ENCODE measurements around the gene DNASE1L3.
"Not testable (repeated sequence)": the region's sequence is repeated elsewhere in the genome, so short reads cannot be mapped to it uniquely, and the experiment has no call there.

Gene DNASE1L3

GRCh38 chr3:58206406-58207011 is 4.3 kb downstream of the DNASE1L3 start:
- TF ChIP-seq YY1 (IDR thresholded peaks at IDR 0.05; ENCODE audit: insufficient read depth, insufficient read length): no peak
- no peak for TF ChIP-seq SUZ12 (IDR thresholded peaks at IDR 0.05; ENCODE audit: extremely low read depth, insufficient read depth, insufficient read length)
- TF ChIP-seq ZNF274 (IDR thresholded peaks at IDR 0.05; ENCODE audit: low read depth, low read length): no peak

GRCh38 chr3:58205981-58206380 is 4.8 kb downstream of the DNASE1L3 start:
- Histone ChIP-seq H3K9me3 (ENCODE audit: insufficient read depth, low read length) (peaks cover 7% of the 10 kb centered on the region; the same call in 1 of the 2 replicates), H3K9ac (ENCODE audit: insufficient read length, low read depth) (no peak overlapping the region), H3K4me1 (ENCODE audit: insufficient read depth, insufficient read length) (no peaks in the 10 kb centered on the region), H3K4me3 (ENCODE audit: insufficient read length, low read depth) (no peak overlapping the region), H3K27me3 (ENCODE audit: insufficient read depth, insufficient read length) (no peaks in the 10 kb centered on the region), H3K36me3 (ENCODE audit: insufficient read depth, insufficient read length, low read length) (no peaks in the 10 kb centered on the region)
- no peak for DNase-seq (ENCODE audit: low read depth, low spot score)
- no peak for TF ChIP-seq YY1 (IDR thresholded peaks at IDR 0.05; ENCODE audit: insufficient read depth, insufficient read length)
- no peak for TF ChIP-seq ZNF274 (IDR thresholded peaks at IDR 0.05; ENCODE audit: low read depth, low read length)
- no peak for TF ChIP-seq SUZ12 (IDR thresholded peaks at IDR 0.05; ENCODE audit: extremely low read depth, insufficient read depth, insufficient read length)

More at GRCh38 chr3:58206406-58207011, 4.3 kb downstream of the DNASE1L3 start:
- H3K4me3 ChIP-seq (ENCODE audit: insufficient read length, low read depth): no peak overlapping the region
- H3K27me3 ChIP-seq (ENCODE audit: insufficient read depth, insufficient read length): no peaks in the 10 kb centered on the region
- H3K36me3 ChIP-seq (ENCODE audit: insufficient read depth, insufficient read length, low read length): no peaks in the 10 kb centered on the region
- no peak overlapping the region for H3K9ac ChIP-seq (ENCODE audit: insufficient read length, low read depth)
- H3K4me1 ChIP-seq (ENCODE audit: insufficient read depth, insufficient read length): no peaks in the 10 kb centered on the region
- H3K9me3 ChIP-seq (ENCODE audit: insufficient read depth, low read length): peaks cover 4% of the 10 kb centered on the region; the same call in 1 of the 2 replicates
- DNase-seq (ENCODE audit: low read depth, low spot score): no peak

GRCh38 chr3:58204720-58205119 is 6.1 kb downstream of the DNASE1L3 start:
- Histone ChIP-seq H3K9ac (ENCODE audit: insufficient read length, low read depth) (no peak overlapping the region), H3K9me3 (ENCODE audit: insufficient read depth, low read length) (peaks cover 11% of the 10 kb centered on the region; the same call in 1 of the 2 replicates), H3K27me3 (ENCODE audit: insufficient read depth, insufficient read length) (no peaks in the 10 kb centered on the region), H3K4me1 (ENCODE audit: insufficient read depth, insufficient read length) (peaks cover 3% of the 10 kb centered on the region), H3K4me3 (ENCODE audit: insufficient read length, low read depth) (no peak overlapping the region), H3K36me3 (ENCODE audit: insufficient read depth, insufficient read length, low read length) (no peaks in the 10 kb centered on the region)
- TF ChIP-seq YY1 (IDR thresholded peaks at IDR 0.05; ENCODE audit: insufficient read depth, insufficient read length): no peak
- no peak for TF ChIP-seq ZNF274 (IDR thresholded peaks at IDR 0.05; ENCODE audit: low read depth, low read length)
- TF ChIP-seq SUZ12 (IDR thresholded peaks at IDR 0.05; ENCODE audit: extremely low read depth, insufficient read depth, insufficient read length): no peak
- DNase-seq (ENCODE audit: low read depth, low spot score): no peak

GRCh38 chr3:58203541-58203940 is 7.2 kb downstream of the DNASE1L3 start:
- H3K4me1 ChIP-seq (ENCODE audit: insufficient read depth, insufficient read length): peaks cover 3% of the 10 kb centered on the region
- no peak overlapping the region for H3K9ac ChIP-seq (ENCODE audit: insufficient read length, low read depth)
- no peak overlapping the region for H3K4me3 ChIP-seq (ENCODE audit: insufficient read length, low read depth)
- peaks cover 11% of the 10 kb centered on the region; the same call in 1 of the 2 replicates for H3K9me3 ChIP-seq (ENCODE audit: insufficient read depth, low read length)
- no peak for DNase-seq (ENCODE audit: low read depth, low spot score)
- no peaks in the 10 kb centered on the region for H3K36me3 ChIP-seq (ENCODE audit: insufficient read depth, insufficient read length, low read length)
- no peaks in the 10 kb centered on the region for H3K27me3 ChIP-seq (ENCODE audit: insufficient read depth, insufficient read length)
- TF ChIP-seq ZNF274 (IDR thresholded peaks at IDR 0.05; ENCODE audit: low read depth, low read length) (no peak), YY1 (IDR thresholded peaks at IDR 0.05; ENCODE audit: insufficient read depth, insufficient read length) (no peak), SUZ12 (IDR thresholded peaks at IDR 0.05; ENCODE audit: extremely low read depth, insufficient read depth, insufficient read length) (no peak)

GRCh38 chr3:58202917-58203360 is 7.8 kb downstream of the DNASE1L3 start:
- Histone ChIP-seq H3K27me3 (ENCODE audit: insufficient read depth, insufficient read length) (no peaks in the 10 kb centered on the region), H3K4me1 (ENCODE audit: insufficient read depth, insufficient read length) (peaks cover 3% of the 10 kb centered on the region), H3K9me3 (ENCODE audit: insufficient read depth, low read length) (peaks cover 11% of the 10 kb centered on the region; the same call in 1 of the 2 replicates), H3K36me3 (ENCODE audit: insufficient read depth, insufficient read length, low read length) (no peaks in the 10 kb centered on the region), H3K4me3 (ENCODE audit: insufficient read length, low read depth) (no peak overlapping the region), H3K9ac (ENCODE audit: insufficient read length, low read depth) (no peak overlapping the region)
- DNase-seq (ENCODE audit: low read depth, low spot score): no peak
- TF ChIP-seq YY1 (IDR thresholded peaks at IDR 0.05; ENCODE audit: insufficient read depth, insufficient read length) (no peak), ZNF274 (IDR thresholded peaks at IDR 0.05; ENCODE audit: low read depth, low read length) (no peak), SUZ12 (IDR thresholded peaks at IDR 0.05; ENCODE audit: extremely low read depth, insufficient read depth, insufficient read length) (no peak)

- not testable (repeated sequence) for H3K4me1 ChIP-seq (ENCODE audit: insufficient read depth, insufficient read length); H3K4me3 ChIP-seq (ENCODE audit: insufficient read length, low read depth); H3K27me3 ChIP-seq (ENCODE audit: insufficient read depth, insufficient read length); H3K36me3 ChIP-seq (ENCODE audit: insufficient read depth, insufficient read length, low read length); DNase-seq (ENCODE audit: low read depth, low spot score); H3K9ac ChIP-seq (ENCODE audit: insufficient read length, low read depth)
- H3K9me3 ChIP-seq (ENCODE audit: insufficient read depth, low read length): peaks cover 11% of the 10 kb centered on the region; the same call in 1 of the 2 replicates
Measured at GRCh38 chr3:58201451-58201850, 9.3 kb downstream of the DNASE1L3 start.

- H3K4me3 ChIP-seq (ENCODE audit: insufficient read length, low read depth): no peak overlapping the region
- H3K9ac ChIP-seq (ENCODE audit: insufficient read length, low read depth): no peak overlapping the region
- no peaks in the 10 kb centered on the region for H3K36me3 ChIP-seq (ENCODE audit: insufficient read depth, insufficient read length, low read length)
- H3K9me3 ChIP-seq (ENCODE audit: insufficient read depth, low read length): peaks cover 11% of the 10 kb centered on the region; the same call in 1 of the 2 replicates
- peaks cover 3% of the 10 kb centered on the region for H3K4me1 ChIP-seq (ENCODE audit: insufficient read depth, insufficient read length)
- DNase-seq (ENCODE audit: low read depth, low spot score): no peak
- TF ChIP-seq SUZ12 (IDR thresholded peaks at IDR 0.05; ENCODE audit: extremely low read depth, insufficient read depth, insufficient read length): no peak
- no peak for TF ChIP-seq YY1 (IDR thresholded peaks at IDR 0.05; ENCODE audit: insufficient read depth, insufficient read length)
- TF ChIP-seq ZNF274 (IDR thresholded peaks at IDR 0.05; ENCODE audit: low read depth, low read length): no peak
- no peaks in the 10 kb centered on the region for H3K27me3 ChIP-seq (ENCODE audit: insufficient read depth, insufficient read length)
Measured at GRCh38 chr3:58200846-58201355, 9.9 kb downstream of the DNASE1L3 start.
